ENCODE measurements around the gene ARMC9.
"Not testable (repeated sequence)": the region's sequence is repeated elsewhere in the genome, so short reads cannot be mapped to it uniquely, and the experiment has no call there.

- TF ChIP-seq CTCF, EP300 (IDR thresholded peaks at IDR 0.05): not testable (repeated sequence)
These were observed 105.8 kb downstream of the ARMC9 start for GRCh38 chr2:231304259-231304658.

Measured in ovary (tissue), 3 donors.